NCI-H1930 (cell line): Measurements from ENCODE around the gene RFK.
"Not testable (repeated sequence)": the region's sequence is repeated elsewhere in the genome, so short reads cannot be mapped to it uniquely, and the experiment has no call there.

Experiments used
- DNase-seq, 2 experiments: peaks; one replicate each; lab custom pipeline; 2025; lab: John Stamatoyannopoulos, UW

RFK gene

GRCh38 chr9:76394195-76394959 is at the start of gene RFK:
RFK (minus strand) TSS chr9:76394426; CDS start chr9:76394171, 255 bp downstream.
- DNase-seq: peak; percentile 88 to 89

DNA sequence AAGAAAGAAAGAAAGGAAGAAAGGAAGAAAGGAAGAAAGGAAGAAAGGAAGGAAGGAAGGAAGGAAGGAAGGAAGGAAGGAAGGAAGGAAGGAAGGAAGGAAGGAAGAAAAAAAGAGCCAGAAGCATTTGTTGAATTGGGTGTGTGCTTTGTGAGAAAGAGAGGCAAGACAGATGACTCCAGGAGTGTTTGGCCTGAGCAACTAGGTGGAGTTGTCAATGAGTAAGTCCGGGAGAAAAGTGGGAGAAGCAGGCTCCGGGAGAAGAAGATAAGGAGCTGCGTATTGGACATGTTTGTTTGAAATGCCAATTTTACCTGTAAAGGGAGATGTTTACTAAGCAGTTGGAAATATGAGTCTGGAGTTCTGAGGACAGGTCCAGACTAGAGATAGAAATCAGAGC is 49.7 kb upstream of the RFK start:
- DNase-seq: no peak

- DNase-seq: no peak
These were observed 47.5 kb upstream of the RFK start for GRCh38 chr9:76441551-76442322.

GRCh38 chr9:76438841-76439588 is 44.8 kb upstream of the RFK start:
- no peak for DNase-seq

DNA sequence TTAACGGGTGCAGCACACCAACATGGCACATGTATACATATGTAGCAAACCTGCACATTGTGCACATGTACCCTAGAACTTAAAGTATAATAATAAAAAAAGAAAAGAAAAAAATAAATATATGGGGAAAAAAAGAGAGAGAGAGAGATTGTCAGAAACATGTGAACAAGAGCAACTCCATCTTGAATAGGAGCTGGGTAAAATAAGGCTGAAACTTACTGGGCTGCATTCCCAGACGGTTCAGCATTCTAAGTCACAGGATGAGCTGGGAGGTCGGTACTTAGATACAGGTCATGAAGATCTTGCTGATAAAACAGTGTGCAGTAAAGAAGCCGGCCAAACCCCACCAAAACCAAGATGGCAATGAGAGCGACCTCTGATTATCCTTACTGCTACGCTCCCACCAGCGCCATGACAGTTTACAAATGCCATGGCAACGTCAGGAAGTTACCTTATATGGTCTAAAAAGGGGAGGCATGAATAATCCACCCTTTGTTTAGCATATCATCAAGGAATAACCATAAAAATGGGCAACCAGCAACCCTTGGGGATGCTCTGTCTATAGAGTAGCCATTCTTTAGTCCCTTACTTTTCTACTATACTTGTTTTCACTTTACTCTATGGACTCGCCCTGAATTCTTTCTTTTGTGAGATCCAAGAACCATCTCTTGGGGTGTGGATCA is 42.9 kb upstream of the RFK start:
- DNase-seq: not testable (repeated sequence)

- not testable (repeated sequence) for DNase-seq
These were observed 40.7 kb upstream of the RFK start for GRCh38 chr9:76434897-76435296.

DNA sequence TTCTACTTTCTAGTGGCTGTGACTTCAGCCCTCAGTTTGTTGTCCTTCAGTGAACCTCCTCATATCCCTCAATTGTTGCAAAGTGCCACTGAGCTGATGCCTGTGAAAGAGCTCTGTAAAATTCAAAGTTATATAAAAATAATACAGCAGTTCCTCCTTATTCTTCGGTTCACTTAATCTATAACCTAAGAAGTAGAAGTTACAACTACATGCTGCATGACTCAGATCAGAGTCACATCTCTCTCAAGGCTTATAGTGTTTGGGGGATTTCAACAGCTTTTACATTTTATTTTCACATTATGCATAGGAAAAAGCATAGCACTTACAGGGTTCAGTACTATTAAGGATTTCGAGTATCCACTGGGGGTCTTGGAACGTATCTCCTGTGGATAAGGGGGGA is 39.6 kb upstream of the RFK start:
- DNase-seq: no peak

DNA sequence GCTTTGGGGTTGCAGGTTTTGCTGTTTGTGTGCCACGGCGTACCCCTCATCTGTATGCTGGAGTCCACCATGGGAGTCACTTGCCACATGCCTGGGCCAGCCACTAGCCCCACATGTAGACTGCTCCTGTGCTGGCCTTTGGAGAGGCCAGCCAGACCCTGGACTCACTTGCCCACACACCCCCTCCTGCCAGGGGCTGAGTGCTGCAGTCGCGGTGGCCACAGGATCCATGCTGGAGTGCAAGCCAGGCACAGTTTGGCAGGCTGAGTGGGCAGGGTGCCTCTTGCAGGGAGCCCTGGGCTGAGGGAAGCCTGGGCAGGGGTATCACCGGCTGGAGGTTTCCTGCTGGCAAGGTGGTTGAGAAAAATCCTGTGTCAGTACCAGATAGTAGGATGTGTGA is 39.2 kb upstream of the RFK start:
- no peak for DNase-seq

- no peak for DNase-seq
These were observed 37.4 kb upstream of the RFK start for GRCh38 chr9:76431601-76432000.

GRCh38 chr9:76426807-76427419 is 32.7 kb upstream of the RFK start:
- no peak for DNase-seq

GRCh38 chr9:76425677-76426453 is 31.6 kb upstream of the RFK start:
- no peak for DNase-seq

DNA sequence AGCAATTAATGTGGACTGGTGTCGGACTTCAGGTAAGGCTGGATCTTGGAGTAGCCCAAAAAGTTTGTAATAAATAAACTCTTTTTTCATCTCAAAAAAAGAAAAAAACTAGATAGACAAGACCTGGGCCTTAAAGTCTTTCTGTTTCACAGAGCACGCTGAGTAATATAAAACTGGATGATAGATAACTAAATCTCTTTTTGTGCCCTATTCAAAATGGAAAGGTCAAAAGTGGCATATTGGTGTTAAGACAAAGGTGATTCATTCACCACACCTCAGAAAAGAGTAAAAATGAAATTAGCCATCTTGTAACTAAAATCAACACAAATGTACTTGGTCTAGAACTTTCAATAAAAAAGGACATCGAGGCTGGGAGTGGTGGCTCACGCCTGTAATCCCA is 30.3 kb upstream of the RFK start:
- DNase-seq: no peak

DNA sequence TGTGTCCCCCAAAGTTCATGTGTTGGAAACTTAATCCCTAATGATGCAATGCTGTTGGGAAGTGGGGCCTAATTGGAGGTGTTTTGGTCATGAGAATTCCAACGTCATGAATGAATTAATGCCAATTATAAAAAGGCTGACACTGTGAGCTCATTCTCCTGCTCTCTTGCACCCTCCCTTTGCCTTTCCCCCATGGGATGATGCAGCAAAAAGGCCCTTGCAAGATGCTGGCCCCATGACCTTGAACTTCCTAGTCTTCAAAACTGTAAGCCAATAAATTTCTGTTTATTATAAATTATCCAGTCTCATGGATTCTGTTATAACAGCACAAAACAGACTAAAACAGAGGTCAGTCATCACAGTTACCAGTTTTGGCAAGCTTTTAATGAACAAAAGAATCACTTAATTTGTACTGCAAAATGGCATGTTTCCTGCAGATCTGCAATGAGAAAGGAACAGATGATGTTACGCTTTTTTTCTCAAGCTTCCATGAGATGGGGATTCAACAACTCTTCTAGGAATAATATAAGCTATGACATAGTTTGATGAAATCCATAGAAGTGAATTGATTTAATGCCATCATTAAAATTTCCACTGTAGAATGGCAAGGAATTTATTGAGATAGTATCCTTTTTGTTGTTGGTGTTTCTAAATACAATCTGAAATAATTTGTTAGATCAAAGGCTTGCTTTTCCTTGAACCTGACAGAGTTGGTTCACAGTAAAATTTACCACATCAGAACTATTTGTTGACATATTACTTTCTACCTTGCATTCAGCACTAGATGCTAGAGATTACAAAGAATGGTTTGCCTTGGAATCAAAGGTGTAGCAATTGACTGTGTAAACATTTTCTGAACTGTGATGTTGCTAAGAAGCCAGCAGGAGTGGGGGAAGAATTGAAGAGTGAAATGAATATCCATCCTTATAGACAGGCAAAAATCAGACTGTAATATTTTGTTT is 29.3 kb upstream of the RFK start:
- DNase-seq: no peak

GRCh38 chr9:76419782-76420380 is 25.7 kb upstream of the RFK start:
- peak in 1 of 2 experiments; percentile 9 for DNase-seq

- no peak for DNase-seq
These were observed 23.2 kb upstream of the RFK start for GRCh38 chr9:76417394-76417793.

DNA sequence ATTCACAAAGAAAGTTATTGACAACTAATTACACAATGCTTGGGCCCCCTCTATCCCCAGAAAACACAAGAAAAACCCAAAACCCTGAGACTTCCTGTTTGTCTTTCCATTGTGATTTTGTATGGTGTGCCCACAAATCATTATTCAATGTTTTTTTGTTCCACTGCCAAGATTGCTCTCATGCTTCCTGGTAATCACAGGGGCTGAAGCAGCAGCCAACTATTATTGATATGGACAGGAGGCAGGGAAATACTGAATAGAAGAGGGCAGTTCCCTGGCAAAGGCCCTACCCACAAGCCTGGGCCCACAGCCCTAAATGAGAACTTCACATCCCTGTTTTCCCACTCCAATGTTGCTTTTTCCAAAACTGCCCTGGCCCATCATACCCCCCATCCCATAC is 21.5 kb upstream of the RFK start:
- DNase-seq: no peak

DNA sequence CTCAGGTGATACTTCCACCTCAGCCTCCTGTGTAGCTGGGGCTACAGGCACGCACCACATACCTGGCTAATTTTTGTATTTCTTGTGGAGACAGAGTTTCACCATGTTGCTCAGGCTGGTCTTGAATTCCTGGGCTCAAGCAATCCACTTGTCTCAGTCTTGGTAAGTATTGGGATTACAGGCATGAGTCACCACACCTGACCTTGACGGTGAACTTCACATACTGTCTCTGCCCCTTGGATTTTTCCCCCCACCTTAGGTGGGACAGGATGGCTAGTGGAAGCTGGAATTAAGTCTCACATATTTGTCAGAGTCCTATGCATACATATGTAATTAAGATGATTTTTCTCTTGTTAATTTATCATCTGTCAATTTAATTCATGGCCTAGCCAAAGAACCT is 20.9 kb upstream of the RFK start:
- no peak for DNase-seq

- no peak for DNase-seq
These were observed 20.4 kb upstream of the RFK start for GRCh38 chr9:76414661-76415060.

GRCh38 chr9:76413658-76414057 is 19.4 kb upstream of the RFK start:
- DNase-seq: no peak
